ENCODE measurements around the gene SYNGR3.

Gene SYNGR3

DNA sequence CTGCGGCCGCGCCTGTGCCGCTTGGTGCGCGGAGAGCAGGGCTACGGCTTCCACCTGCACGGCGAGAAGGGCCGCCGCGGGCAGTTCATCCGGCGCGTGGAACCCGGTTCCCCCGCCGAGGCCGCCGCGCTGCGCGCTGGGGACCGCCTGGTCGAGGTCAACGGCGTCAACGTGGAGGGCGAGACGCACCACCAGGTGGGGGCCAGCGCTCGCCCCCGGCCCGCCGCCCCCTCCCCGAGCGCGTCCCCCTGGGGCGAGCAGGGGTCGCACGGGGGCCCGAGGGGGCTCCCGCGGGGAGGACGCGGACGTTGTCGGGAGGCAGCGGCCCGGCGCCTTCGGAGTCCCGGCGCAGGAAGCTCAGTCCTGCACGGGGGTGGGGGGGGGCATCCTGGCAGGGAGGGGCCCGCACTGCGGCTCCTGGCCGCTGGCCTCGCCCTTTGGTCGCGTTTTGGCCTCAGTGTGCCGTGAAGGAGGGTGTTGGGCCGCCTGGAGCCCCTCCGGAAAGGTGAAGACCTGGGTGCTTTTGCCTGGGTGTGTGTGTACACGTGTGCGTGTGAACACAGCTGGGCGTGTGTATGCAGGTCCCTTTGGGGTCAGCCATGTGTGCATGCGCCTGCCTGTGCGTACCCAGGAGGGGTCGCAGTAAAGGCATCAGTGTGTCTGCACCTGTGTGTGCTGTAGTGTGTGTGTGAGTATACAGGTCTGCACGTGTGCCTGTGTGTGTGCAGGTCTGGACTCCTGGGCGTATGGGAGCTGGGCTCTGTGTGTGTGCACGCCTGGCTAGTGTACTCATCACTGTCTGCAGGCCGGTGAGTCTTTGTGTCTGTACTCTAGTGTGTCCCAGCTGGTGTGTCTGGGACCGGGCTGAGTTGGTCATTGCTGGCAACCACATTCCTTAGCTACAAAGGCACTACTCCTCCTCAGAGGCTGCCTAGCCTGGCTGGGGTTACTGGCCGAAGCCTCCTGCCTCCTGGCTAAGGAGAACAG is 37.5 kb downstream of the SYNGR3 start:
- peak; percentile 48 for DNase-seq
- Histone ChIP-seq H3K27me3 (replicated peaks) (no peaks in the 10 kb centered on the region), H3K4me3 (ENCODE audit: low read depth, low read length) (peak overlapping the region; percentile 60), H3K27ac (no peak overlapping the region), H3K36me3 (replicated peaks) (peaks cover 3% of the 10 kb centered on the region)
- in situ Hi-C loops (cut with HindIII; ENCODE audit: low pct_ligation_motif_present, low sequenced_read_pairs) = no loop called here
- TF ChIP-seq, protein P1, sequence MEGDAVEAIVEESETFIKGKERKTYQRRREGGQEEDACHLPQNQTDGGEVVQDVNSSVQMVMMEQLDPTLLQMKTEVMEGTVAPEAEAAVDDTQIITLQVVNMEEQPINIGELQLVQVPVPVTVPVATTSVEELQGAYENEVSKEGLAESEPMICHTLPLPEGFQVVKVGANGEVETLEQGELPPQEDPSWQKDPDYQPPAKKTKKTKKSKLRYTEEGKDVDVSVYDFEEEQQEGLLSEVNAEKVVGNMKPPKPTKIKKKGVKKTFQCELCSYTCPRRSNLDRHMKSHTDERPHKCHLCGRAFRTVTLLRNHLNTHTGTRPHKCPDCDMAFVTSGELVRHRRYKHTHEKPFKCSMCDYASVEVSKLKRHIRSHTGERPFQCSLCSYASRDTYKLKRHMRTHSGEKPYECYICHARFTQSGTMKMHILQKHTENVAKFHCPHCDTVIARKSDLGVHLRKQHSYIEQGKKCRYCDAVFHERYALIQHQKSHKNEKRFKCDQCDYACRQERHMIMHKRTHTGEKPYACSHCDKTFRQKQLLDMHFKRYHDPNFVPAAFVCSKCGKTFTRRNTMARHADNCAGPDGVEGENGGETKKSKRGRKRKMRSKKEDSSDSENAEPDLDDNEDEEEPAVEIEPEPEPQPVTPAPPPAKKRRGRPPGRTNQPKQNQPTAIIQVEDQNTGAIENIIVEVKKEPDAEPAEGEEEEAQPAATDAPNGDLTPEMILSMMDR (IDR thresholded peaks at IDR 0.05; ENCODE audit: low read depth, low read length, missing control alignments) = peak; percentile 3

DNA sequence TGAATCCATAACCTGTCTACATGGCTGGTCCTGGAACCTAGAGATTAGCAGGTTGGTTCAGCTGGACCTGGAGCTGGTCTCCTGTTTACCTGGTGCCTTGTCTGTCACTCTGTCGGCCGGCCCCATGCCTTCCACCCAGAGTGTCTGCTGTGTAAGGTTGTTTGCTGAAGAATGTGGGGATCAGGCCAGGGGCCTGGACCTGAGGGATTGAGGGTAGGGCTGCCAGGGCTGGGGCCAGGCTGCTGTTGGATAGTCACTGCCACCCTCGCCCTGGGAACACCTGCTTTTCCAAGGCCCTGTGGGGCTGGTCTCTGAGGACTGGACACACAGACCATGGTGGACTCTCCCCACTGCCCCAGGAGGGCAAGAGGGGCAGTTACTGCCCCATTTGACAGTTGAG is 38.4 kb downstream of the SYNGR3 start:
- no peak overlapping the region for H3K27ac ChIP-seq
- no peak overlapping the region for H3K4me3 ChIP-seq (ENCODE audit: low read depth, low read length)
- no peak for DNase-seq
- in situ Hi-C loops (cut with HindIII; ENCODE audit: low pct_ligation_motif_present, low sequenced_read_pairs) = no loop called here
- H3K27me3 ChIP-seq (replicated peaks) = no peaks in the 10 kb centered on the region
- H3K36me3 ChIP-seq (replicated peaks) = peaks cover 3% of the 10 kb centered on the region
- TF ChIP-seq, protein P1 (IDR thresholded peaks at IDR 0.05; ENCODE audit: low read depth, low read length, missing control alignments) = no peak

DNA sequence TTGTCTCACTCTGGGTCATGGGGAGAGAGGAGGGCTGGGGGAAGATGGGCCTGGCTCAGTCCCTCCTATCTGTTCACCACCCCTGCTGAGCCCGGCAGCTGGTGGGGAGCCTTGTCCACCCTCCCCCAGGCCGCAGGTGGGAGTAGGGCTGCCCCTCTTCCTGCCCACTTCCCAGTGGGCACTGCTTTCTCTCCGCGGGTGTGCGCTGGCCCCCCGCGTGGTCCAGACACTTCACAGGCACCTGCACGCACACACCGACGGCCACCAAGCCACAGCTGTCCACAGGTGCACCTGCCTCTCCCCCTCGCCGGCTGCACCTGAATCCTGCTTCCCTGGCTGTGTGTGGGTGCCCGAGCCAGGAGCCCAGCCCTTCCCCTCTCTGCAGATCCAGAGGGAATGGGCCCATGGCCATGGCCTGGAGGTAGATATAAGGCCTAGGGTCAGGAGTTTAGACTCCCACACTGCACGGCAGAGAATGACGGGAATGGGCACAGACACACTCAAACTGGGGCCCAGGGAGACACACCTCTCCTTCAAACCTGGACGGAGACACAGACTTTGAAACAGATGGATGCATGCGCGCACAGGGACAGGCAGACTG is 39.0 kb downstream of the SYNGR3 start:
- Histone ChIP-seq H3K27me3 (replicated peaks) (no peaks in the 10 kb centered on the region), H3K27ac (no peak overlapping the region), H3K4me3 (ENCODE audit: low read depth, low read length) (no peak overlapping the region), H3K36me3 (replicated peaks) (peaks cover 3% of the 10 kb centered on the region)
- TF ChIP-seq, protein P1 (IDR thresholded peaks at IDR 0.05; ENCODE audit: low read depth, low read length, missing control alignments) = no peak
- in situ Hi-C loops (cut with HindIII; ENCODE audit: low pct_ligation_motif_present, low sequenced_read_pairs) = no loop called here
- no peak for DNase-seq

DNA sequence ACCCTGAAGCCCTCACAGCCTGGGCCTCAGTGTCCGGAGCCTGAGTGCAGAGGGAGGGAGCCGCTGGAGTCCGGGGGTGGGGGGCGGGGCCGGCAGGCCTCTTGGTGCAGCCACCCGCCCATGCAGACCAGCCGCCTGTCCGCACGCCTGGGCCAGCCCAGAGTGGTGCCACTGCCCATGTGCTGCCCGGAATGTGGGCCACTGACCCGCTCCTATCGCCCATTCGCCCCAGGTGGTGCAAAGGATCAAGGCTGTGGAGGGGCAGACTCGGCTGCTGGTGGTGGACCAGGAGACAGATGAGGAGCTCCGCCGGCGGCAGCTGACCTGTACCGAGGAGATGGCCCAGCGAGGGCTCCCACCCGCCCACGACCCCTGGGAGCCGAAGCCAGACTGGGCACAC is 39.6 kb downstream of the SYNGR3 start:
- TF ChIP-seq, protein P1 (IDR thresholded peaks at IDR 0.05; ENCODE audit: low read depth, low read length, missing control alignments) = no peak
- H3K27ac ChIP-seq = no peak overlapping the region
- no peak overlapping the region for H3K4me3 ChIP-seq (ENCODE audit: low read depth, low read length)
- H3K27me3 ChIP-seq (replicated peaks) = no peaks in the 10 kb centered on the region
- no peak for DNase-seq
- in situ Hi-C loops (cut with HindIII; ENCODE audit: low pct_ligation_motif_present, low sequenced_read_pairs) = no loop called here
- H3K36me3 ChIP-seq (replicated peaks) = peaks cover 3% of the 10 kb centered on the region

DNA sequence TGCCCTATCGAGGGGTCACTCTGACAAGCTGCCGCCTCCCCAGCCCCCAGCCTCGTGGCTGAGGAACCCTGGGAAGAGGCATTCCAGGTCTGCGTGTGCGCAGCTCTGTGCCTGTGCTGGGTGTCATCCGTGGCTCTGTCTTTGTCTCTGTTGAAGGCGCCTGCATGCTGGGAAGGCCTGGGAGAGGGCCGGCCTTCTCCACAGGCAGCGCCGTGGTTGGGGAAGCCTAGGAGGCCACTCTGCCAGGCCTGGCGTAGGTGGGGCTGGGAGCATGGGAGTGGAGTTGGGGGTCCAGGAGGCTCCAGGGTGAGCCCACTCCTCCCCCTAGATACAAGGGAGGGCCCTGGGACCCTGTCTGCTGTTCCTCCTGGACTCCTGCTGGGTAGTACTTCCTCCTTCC is 40.3 kb downstream of the SYNGR3 start:
- Histone ChIP-seq H3K27me3 (replicated peaks) (no peaks in the 10 kb centered on the region), H3K4me3 (ENCODE audit: low read depth, low read length) (no peak overlapping the region), H3K36me3 (replicated peaks) (peaks cover 3% of the 10 kb centered on the region), H3K27ac (no peak overlapping the region)
- in situ Hi-C loops (cut with HindIII; ENCODE audit: low pct_ligation_motif_present, low sequenced_read_pairs) = no loop called here
- no peak for DNase-seq
- TF ChIP-seq, protein P1 (IDR thresholded peaks at IDR 0.05; ENCODE audit: low read depth, low read length, missing control alignments) = no peak
